Type B pancreatic cell (in vitro differentiated cells): Measurements from ENCODE around the gene PLSCR3. TPM values are rescaled to one million over a fixed set of nuclear protein-coding genes. Genes with fewer than 3 reads are reported as not detected.

Source experiments
- DNase-seq: peaks from one replicate; pipeline ENCODE4 v3.0.0; 2021; ENCODE audit warnings: mixed read lengths; ENCODE audit not compliant: unreplicated experiment; ENCODE audit errors: extremely low spot score
- H3K27ac Mint-ChIP-seq: 2 replicates; pipeline ENCODE4 v1.8.0; 2021; ENCODE audit warnings: mild to moderate bottlenecking, mixed read lengths
- H3K27me3 Mint-ChIP-seq: 2 replicates; pipeline ENCODE4 v1.8.0; 2021; ENCODE audit warnings: mixed read lengths
- H3K36me3 Mint-ChIP-seq: 2 replicates; pipeline ENCODE4 v1.8.0; 2021; ENCODE audit warnings: mixed read lengths
- H3K4me1 Mint-ChIP-seq: one replicate; pipeline ENCODE4 v1.8.0; 2021; ENCODE audit warnings: mixed read lengths; ENCODE audit not compliant: unreplicated experiment
- H3K4me3 Mint-ChIP-seq: 2 replicates; pipeline ENCODE4 v1.8.0; 2021; ENCODE audit warnings: mild to moderate bottlenecking, mixed read lengths
- H3K9me3 Mint-ChIP-seq: 2 replicates; pipeline ENCODE4 v1.8.0; 2021; ENCODE audit warnings: mixed read lengths
- total RNA-seq: library from RNA; stranded (reverse); gene quantifications from 2 replicates; pipeline ENCODE4 v1.2.1, GENCODE V29; 2021; ENCODE audit warnings: low replicate concordance
- TF ChIP-seq, protein P1 (sequence below): fragments of 200-600 bp; sonication (generic); conservative IDR thresholded peaks from 2 replicates; pipeline ENCODE4 v1.5.0; 2021; ENCODE audit warnings: antibody characterized with exemption, mild to moderate bottlenecking

The PLSCR3 gene
- total RNA-seq, 1 donor from 2014 or later, result 39.8 TPM

DNA sequence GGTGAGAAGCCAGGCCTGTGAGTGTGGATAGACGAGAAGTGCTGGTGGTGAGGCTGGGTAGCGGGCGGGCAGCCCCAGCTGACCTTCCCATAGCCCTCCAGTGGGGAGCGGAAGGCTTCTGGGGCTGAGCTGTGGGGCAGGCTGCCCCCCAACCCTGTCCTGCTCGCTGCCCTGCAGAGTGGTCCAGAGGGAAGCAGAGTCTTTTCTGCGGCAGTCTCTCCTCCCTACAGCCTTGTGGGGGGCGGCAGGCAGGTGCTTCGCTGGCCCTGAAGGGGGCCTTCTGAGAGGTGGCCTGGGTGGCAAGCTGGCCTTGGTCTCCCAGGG lies 17.1 kb upstream of the PLSCR3 start:
- no peak overlapping the region for H3K4me3 Mint-ChIP-seq
- H3K27ac Mint-ChIP-seq, result no peak overlapping the region
- peaks cover 17% of the 10 kb centered on the region for H3K36me3 Mint-ChIP-seq
- H3K4me1 Mint-ChIP-seq, result peaks cover 12% of the 10 kb centered on the region
- no peak for DNase-seq
- TF ChIP-seq, protein P1, sequence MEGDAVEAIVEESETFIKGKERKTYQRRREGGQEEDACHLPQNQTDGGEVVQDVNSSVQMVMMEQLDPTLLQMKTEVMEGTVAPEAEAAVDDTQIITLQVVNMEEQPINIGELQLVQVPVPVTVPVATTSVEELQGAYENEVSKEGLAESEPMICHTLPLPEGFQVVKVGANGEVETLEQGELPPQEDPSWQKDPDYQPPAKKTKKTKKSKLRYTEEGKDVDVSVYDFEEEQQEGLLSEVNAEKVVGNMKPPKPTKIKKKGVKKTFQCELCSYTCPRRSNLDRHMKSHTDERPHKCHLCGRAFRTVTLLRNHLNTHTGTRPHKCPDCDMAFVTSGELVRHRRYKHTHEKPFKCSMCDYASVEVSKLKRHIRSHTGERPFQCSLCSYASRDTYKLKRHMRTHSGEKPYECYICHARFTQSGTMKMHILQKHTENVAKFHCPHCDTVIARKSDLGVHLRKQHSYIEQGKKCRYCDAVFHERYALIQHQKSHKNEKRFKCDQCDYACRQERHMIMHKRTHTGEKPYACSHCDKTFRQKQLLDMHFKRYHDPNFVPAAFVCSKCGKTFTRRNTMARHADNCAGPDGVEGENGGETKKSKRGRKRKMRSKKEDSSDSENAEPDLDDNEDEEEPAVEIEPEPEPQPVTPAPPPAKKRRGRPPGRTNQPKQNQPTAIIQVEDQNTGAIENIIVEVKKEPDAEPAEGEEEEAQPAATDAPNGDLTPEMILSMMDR, result no peak
- no peaks in the 10 kb centered on the region for H3K9me3 Mint-ChIP-seq
- H3K27me3 Mint-ChIP-seq, result no peaks in the 10 kb centered on the region

DNA sequence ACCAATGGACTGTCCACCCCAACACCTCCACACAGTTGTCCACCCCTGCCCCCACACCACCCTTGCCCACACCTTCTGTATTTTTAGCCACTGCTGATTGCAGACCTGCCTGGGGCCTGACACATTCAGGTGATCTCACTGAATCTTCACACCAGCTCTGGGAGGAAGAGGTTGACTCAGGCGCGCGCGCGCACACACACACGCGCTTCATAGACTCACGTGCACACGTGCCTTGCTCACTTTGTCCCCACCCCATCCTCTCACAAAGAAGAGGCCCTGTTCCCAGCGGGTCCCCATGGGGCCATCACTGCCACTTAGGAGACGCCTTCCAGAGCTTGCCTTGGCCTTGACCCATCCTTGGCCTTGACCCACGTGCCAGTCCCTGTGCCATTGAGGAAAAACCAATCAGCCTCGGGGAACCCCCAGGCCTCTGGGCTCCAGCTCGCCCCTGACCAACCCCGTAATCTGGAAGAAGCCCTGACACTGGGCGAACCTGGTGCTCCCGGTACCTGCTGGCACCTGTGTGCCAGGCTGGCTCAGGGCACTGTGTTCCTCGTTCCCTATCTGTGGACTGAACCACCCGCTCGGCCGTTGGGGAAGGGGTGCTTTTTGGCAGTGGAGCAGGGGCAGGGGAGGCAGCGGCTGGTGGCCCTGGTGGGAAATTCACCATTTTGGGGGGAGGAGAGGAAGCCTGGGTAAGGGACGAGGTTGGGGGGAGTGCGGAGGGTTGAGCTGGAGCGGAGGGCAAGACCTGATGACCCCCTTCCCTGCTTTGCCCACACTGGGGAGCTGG lies 16.5 kb upstream of the PLSCR3 start:
- H3K27me3 Mint-ChIP-seq, result peaks cover 3% of the 10 kb centered on the region
- TF ChIP-seq, protein P1, result no peak
- no peak for DNase-seq
- H3K36me3 Mint-ChIP-seq, result peaks cover 15% of the 10 kb centered on the region
- no peak overlapping the region for H3K4me3 Mint-ChIP-seq
- no peak overlapping the region for H3K27ac Mint-ChIP-seq
- peaks cover 16% of the 10 kb centered on the region for H3K4me1 Mint-ChIP-seq
- H3K9me3 Mint-ChIP-seq, result no peaks in the 10 kb centered on the region

DNA sequence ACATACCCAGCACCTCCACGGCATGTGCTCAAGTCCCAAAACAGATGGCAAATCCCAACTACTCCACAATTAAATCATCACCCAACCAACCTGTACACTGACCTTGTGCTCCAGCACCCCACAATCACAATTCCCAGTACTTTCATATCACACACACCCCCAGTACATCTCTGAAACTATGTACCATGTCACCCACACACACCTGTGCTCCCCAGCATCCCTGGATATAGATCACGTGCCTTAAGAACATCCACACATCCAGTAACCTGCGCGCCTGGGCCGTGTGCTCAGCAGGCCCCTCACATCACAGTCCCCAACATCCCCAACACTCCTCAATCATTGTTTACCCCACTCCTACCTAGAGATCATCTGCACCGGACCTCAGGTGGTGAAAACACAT lies 15.4 kb upstream of the PLSCR3 start:
- H3K4me3 Mint-ChIP-seq, result peak overlapping the region; percentile 5
- peaks cover 17% of the 10 kb centered on the region for H3K4me1 Mint-ChIP-seq
- DNase-seq, result no peak
- TF ChIP-seq, protein P1, result no peak
- no peaks in the 10 kb centered on the region for H3K9me3 Mint-ChIP-seq
- peaks cover 15% of the 10 kb centered on the region for H3K36me3 Mint-ChIP-seq
- H3K27ac Mint-ChIP-seq, result peak overlapping the region; percentile 6
- H3K27me3 Mint-ChIP-seq, result peaks cover 4% of the 10 kb centered on the region

DNA sequence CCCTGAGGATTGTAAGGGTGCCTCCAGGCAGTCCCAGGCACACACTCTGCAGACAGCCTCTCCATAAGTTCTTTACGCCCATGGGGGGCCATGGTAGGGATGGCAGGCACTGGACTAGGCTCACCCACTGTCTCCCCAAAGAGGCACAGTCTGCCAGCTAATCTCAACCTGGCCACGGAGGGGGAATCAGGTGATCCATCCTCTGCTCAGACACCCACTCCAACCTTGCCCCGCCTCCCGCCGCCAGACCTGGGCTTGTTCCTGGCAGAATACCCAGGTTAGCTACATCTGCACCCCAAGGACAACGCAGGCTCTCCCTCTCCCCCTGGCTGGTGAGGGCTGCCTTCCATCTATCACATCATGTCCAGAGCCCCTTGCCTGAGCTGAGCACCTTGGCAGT lies 14.5 kb upstream of the PLSCR3 start:
- peaks cover 15% of the 10 kb centered on the region for H3K36me3 Mint-ChIP-seq
- H3K9me3 Mint-ChIP-seq, result no peaks in the 10 kb centered on the region
- H3K4me3 Mint-ChIP-seq, result peak overlapping the region; percentile 64
- DNase-seq, result no peak
- peaks cover 4% of the 10 kb centered on the region for H3K27me3 Mint-ChIP-seq
- H3K4me1 Mint-ChIP-seq, result peaks cover 17% of the 10 kb centered on the region
- H3K27ac Mint-ChIP-seq, result no peak overlapping the region
- TF ChIP-seq, protein P1, result no peak

DNA sequence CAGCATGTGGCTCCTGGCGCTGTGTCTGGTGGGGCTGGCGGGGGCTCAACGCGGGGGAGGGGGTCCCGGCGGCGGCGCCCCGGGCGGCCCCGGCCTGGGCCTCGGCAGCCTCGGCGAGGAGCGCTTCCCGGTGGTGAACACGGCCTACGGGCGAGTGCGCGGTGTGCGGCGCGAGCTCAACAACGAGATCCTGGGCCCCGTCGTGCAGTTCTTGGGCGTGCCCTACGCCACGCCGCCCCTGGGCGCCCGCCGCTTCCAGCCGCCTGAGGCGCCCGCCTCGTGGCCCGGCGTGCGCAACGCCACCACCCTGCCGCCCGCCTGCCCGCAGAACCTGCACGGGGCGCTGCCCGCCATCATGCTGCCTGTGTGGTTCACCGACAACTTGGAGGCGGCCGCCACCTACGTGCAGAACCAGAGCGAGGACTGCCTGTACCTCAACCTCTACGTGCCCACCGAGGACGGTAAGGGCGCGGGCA lies 14.0 kb upstream of the PLSCR3 start:
- TF ChIP-seq, protein P1, result no peak
- no peak overlapping the region for H3K4me3 Mint-ChIP-seq
- no peak overlapping the region for H3K27ac Mint-ChIP-seq
- peaks cover 4% of the 10 kb centered on the region for H3K27me3 Mint-ChIP-seq
- peaks cover 17% of the 10 kb centered on the region for H3K4me1 Mint-ChIP-seq
- no peaks in the 10 kb centered on the region for H3K9me3 Mint-ChIP-seq
- DNase-seq, result no peak
- H3K36me3 Mint-ChIP-seq, result peaks cover 15% of the 10 kb centered on the region
